Activated CD4-positive, CD25-positive, alpha-beta regulatory T cell treated with anti-CD3 and anti-CD28 coated beads, Interleukin-2, amount 50 U/mL, for 16 hours (primary cell): ENCODE results near the gene POMT1.
A peak's percentile ranks its signal among the peaks of the same experiment; 100 is the strongest.
"Not testable (repeated sequence)": the region's sequence is repeated elsewhere in the genome, so short reads cannot be mapped to it uniquely, and the experiment has no call there.

ENCODE experiments used
- DNase-seq: peaks from one replicate; pipeline ENCODE4 v3.0.0-alpha.2; 2020; ENCODE audit warnings: low read depth, low spot score

Gene POMT1

GRCh38 chr9:131524665-131525315, 22.1 kb downstream of the POMT1 start:
- no peak for DNase-seq

GRCh38 chr9:131525643-131526565, 23.2 kb downstream of the POMT1 start:
- DNase-seq: no peak

- DNase-seq: no peak
Observed at GRCh38 chr9:131528186-131528585, 25.5 kb downstream of the POMT1 start.

GRCh38 chr9:131528886-131529505, 26.3 kb downstream of the POMT1 start:
- no peak for DNase-seq

GRCh38 chr9:131529597-131530545, 27.2 kb downstream of the POMT1 start:
- DNase-seq: no peak

- no peak for DNase-seq
Observed at GRCh38 chr9:131530546-131530919, 27.8 kb downstream of the POMT1 start.

- DNase-seq: peak; percentile 57
Observed at GRCh38 chr9:131530920-131531832, 28.5 kb downstream of the POMT1 start, which contains the start of gene UCK1. TSS of gene UCK1 (minus strand) at chr9:131531263. CDS start at chr9:131531174, 89 bp downstream.

GRCh38 chr9:131534721-131535237, 32.1 kb downstream of the POMT1 start:
- no peak for DNase-seq

- no peak for DNase-seq
Observed at GRCh38 chr9:131537946-131538345, 35.2 kb downstream of the POMT1 start.

- no peak for DNase-seq
Observed at GRCh38 chr9:131539223-131539923, 36.7 kb downstream of the POMT1 start.

GRCh38 chr9:131543141-131543540, 40.4 kb downstream of the POMT1 start:
- DNase-seq: no peak

GRCh38 chr9:131545003-131545785, 42.5 kb downstream of the POMT1 start, which contains the start of gene PRRT1B:
TSS of gene PRRT1B (plus strand) at chr9:131545523. CDS start at chr9:131545616, 93 bp downstream.
- no peak for DNase-seq

GRCh38 chr9:131545786-131546335, 43.1 kb downstream of the POMT1 start:
- DNase-seq: no peak

- no peak for DNase-seq
Observed at GRCh38 chr9:131546336-131547084, 43.8 kb downstream of the POMT1 start.

GRCh38 chr9:131549186-131549585, 46.5 kb downstream of the POMT1 start:
- DNase-seq: not testable (repeated sequence)

GRCh38 chr9:131550465-131550864, 47.7 kb downstream of the POMT1 start:
- DNase-seq: not testable (repeated sequence)

- no peak for DNase-seq
Observed at GRCh38 chr9:131552030-131552429, 49.3 kb downstream of the POMT1 start.
